Neutrophil (primary cell): ENCODE results near the gene RNU1-3.
"Not testable (repeated sequence)": the region's sequence is repeated elsewhere in the genome, so short reads cannot be mapped to it uniquely, and the experiment has no call there.

Experiments
- H3K27ac ChIP-seq: fragments of 200-600 bp; sonication (generic); 2 replicates; pipeline ENCODE4 v1.5.1; 2016; ENCODE audit warnings: mild to moderate bottlenecking, moderate library complexity
- H3K27me3 ChIP-seq: fragments of 200-600 bp; sonication (generic); 2 replicates; pipeline ENCODE4 v1.6.0; 2016; ENCODE audit warnings: mild to moderate bottlenecking
- H3K36me3 ChIP-seq: fragments of 200-600 bp; sonication (generic); 2 replicates; pipeline ENCODE4 v1.5.1; 2017
- H3K4me1 ChIP-seq, 2 experiments: fragments of 200-600 bp in 1 of 2; sonication (generic) in 1 of 2; 1 replicate in 1 of 2; 2 replicates in 1 of 2; pipeline versions ENCODE4 v1.5.1 to v1.6.1; 2013 to 2016; ENCODE audit warnings: low read depth in 1 of 2, low read length in 1 of 2, mild to moderate bottlenecking in 1 of 2, moderate library complexity in 1 of 2; ENCODE audit not compliant: control insufficient read depth in 1 of 2, insufficient read depth in 1 of 2
- H3K4me3 ChIP-seq, 2 experiments: fragments of 200-600 bp in 1 of 2; sonication (generic) in 1 of 2; 1 replicate in 1 of 2; 2 replicates in 1 of 2; pipeline ENCODE4 v1.5.1; 2013 to 2016; ENCODE audit warnings: low read depth in 1 of 2, low read length in 1 of 2, mild to moderate bottlenecking in 1 of 2, moderate library complexity in 1 of 2
- H3K9me3 ChIP-seq: fragments of 200-600 bp; sonication (generic); 2 replicates; pipeline ENCODE4 v1.5.1; 2016
- CTCF ChIP-seq: fragments of 200-600 bp; sonication (generic); IDR thresholded peaks from 2 replicates; pipeline ENCODE4 v1.5.1; 2016; ENCODE audit warnings: antibody characterized with exemption

Gene RNU1-3

GRCh38 chr1:16628361-16629111 is 38.2 kb downstream of the RNU1-3 start:
- Histone ChIP-seq H3K36me3 (peaks cover 98% of the 10 kb centered on the region), H3K9me3 (no peaks in the 10 kb centered on the region), H3K4me3 (no peak overlapping the region), H3K27ac (no peak overlapping the region), H3K4me1 (no peaks in the 10 kb centered on the region), H3K27me3 (no peaks in the 10 kb centered on the region)
- TF ChIP-seq CTCF: no peak

- H3K4me1 ChIP-seq, H3K27me3 ChIP-seq, H3K9me3 ChIP-seq, H3K4me3 ChIP-seq, H3K27ac ChIP-seq: not testable (repeated sequence)
- H3K36me3 ChIP-seq: peaks cover 98% of the 10 kb centered on the region
Measured at GRCh38 chr1:16626409-16626983, 40.3 kb downstream of the RNU1-3 start.

GRCh38 chr1:16625497-16626408 is 41.0 kb downstream of the RNU1-3 start:
- TF ChIP-seq CTCF: no peak
- Histone ChIP-seq H3K9me3 (no peaks in the 10 kb centered on the region), H3K4me3 (no peak overlapping the region), H3K4me1 (no peaks in the 10 kb centered on the region), H3K27ac (no peak overlapping the region), H3K27me3 (no peaks in the 10 kb centered on the region), H3K36me3 (peaks cover 91% of the 10 kb centered on the region)

- H3K27me3 ChIP-seq, H3K4me3 ChIP-seq, H3K27ac ChIP-seq, H3K4me1 ChIP-seq, H3K9me3 ChIP-seq: not testable (repeated sequence)
- H3K36me3 ChIP-seq: peaks cover 84% of the 10 kb centered on the region
Measured at GRCh38 chr1:16623812-16624719, 42.7 kb downstream of the RNU1-3 start.

GRCh38 chr1:16623337-16623736 is 43.4 kb downstream of the RNU1-3 start:
- H3K36me3 ChIP-seq: peaks cover 83% of the 10 kb centered on the region
- not testable (repeated sequence) for H3K27ac ChIP-seq

GRCh38 chr1:16621681-16622315 is 45.0 kb downstream of the RNU1-3 start:
- not testable (repeated sequence) for H3K27me3 ChIP-seq, H3K27ac ChIP-seq, H3K4me3 ChIP-seq, H3K9me3 ChIP-seq, H3K4me1 ChIP-seq
- H3K36me3 ChIP-seq: peaks cover 81% of the 10 kb centered on the region

More at GRCh38 chr1:16623337-16623736, 43.4 kb downstream of the RNU1-3 start:
- H3K4me3 ChIP-seq, H3K9me3 ChIP-seq, H3K4me1 ChIP-seq, H3K27me3 ChIP-seq: not testable (repeated sequence)

GRCh38 chr1:16621300-16621658 is 45.5 kb downstream of the RNU1-3 start:
- Histone ChIP-seq H3K4me1 (no peaks in the 10 kb centered on the region), H3K36me3 (peaks cover 76% of the 10 kb centered on the region), H3K27me3 (no peaks in the 10 kb centered on the region), H3K4me3 (no peak overlapping the region), H3K27ac (no peak overlapping the region), H3K9me3 (no peaks in the 10 kb centered on the region)
- no peak for TF ChIP-seq CTCF

- H3K27ac ChIP-seq, H3K4me3 ChIP-seq, H3K9me3 ChIP-seq, H3K27me3 ChIP-seq, H3K4me1 ChIP-seq: not testable (repeated sequence)
- peaks cover 63% of the 10 kb centered on the region for H3K36me3 ChIP-seq
Measured at GRCh38 chr1:16619803-16620501, 46.8 kb downstream of the RNU1-3 start.
